ENCODE results near the gene CDC5L.

Gene CDC5L

DNA sequence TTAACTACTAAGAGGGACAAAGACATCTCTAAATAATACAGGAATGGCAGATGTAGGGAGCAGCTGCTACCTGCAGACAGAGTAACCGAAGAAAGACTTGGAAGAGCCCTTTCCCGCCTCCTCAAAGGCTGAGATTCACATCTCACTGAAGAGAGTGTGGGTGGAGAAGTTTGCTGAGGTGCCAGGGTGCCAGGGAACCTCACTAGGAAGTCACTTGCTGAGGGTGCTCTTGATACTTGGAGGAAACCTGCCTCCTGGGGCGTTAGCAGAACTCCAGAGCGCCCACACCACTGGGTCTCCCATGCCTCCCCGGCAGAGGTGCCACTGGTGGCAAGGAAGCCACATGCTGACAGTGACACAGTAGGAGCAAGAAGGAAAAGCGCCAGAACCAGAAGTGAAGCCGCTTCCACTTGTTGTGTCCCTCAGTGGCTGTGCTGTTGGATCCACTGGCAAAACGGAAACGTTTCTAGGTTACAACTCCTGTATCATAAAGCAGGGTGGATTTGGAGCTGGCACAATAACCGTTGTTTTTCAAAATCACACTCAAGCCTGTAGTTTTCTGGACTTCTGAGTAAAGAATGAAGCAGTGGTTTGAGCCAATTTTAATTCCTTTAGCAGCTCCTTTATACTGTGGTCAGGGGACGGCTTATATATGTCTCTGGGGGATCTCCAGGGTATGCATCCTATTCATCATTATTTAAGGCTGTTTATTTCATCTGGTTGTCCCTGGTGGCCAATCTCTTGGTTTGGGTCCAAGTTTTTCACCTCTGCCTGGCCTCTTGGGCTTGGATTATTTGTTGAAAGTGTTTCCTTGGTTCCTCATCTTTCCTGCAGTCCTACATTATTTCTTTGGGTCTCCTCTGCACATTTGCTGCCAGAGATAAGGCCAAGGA, 64.5 kb downstream of the CDC5L start:
- Mint-ChIP-seq H3K9me3 (no peaks in the 10 kb centered on the region), H3K4me3 (no peak overlapping the region), H3K27ac (no peak overlapping the region), H3K4me1 (no peaks in the 10 kb centered on the region), H3K27me3 (no peaks in the 10 kb centered on the region)
- no peak for DNase-seq
- ATAC-seq, result no peak

DNA sequence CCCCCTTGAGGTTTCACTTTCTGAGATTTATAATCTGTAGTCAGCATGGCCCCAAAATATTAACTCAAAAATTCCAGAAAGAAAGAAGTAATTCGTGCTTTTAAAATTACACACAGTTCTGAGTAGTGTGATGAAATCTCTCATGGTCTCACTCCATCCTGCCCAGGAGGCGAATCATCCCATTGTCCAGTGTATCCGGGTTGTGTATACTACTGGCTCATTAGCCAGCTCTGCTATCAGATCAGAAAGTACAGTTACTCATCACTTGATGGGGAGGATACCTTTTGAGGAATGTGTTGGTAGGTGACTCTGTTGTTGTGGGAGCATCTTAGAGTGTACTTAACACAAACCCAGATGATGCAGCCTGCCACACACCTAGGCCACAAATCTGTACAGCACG, 65.2 kb downstream of the CDC5L start:
- no peak for DNase-seq

DNA sequence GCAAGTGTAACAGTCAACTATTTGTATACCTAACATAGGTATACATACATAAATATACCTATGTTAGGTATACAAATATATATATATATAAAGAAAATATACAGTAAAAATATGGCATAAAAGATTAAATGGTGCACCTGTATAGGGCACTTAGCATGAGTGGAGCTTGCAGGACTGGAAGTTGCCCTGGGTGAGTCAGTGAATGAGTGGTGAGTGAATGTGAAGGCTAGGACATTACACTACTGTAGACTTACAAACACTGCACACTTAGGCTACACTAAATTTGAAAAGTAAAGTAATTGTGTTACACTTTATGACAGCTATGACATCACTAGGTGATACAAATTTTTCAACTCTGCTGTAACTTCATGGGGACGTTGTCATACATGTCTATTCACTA, 65.6 kb downstream of the CDC5L start:
- Mint-ChIP-seq H3K27ac (no peak overlapping the region), H3K4me3 (no peak overlapping the region), H3K27me3 (peaks cover 8% of the 10 kb centered on the region), H3K9me3 (no peaks in the 10 kb centered on the region), H3K4me1 (no peaks in the 10 kb centered on the region)
- DNase-seq, result no peak
- no peak for ATAC-seq

More for the DNA sequence above, 65.2 kb downstream of the CDC5L start:
- Mint-ChIP-seq H3K9me3 (no peaks in the 10 kb centered on the region), H3K4me1 (no peaks in the 10 kb centered on the region), H3K27ac (no peak overlapping the region), H3K4me3 (no peak overlapping the region), H3K27me3 (peaks cover 4% of the 10 kb centered on the region)
- ATAC-seq, result no peak

DNA sequence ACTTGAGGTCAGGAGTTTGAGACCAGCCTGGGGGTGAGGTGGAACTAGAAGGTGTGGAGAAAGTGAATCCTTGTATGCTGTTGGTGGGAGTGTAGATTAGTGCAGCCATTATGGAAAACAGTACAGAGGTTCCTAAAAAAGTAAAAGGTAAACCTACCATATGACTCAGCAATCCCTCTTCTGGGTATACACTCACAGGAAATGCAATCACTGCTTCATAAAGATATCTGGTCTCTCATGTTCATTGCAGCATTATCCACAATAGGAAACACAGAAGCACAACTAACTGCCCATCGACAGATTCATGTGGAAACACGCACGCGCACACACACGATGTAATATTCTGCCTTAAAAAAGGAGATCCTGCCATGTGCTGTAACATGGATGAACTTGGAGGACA, 66.7 kb downstream of the CDC5L start:
- H3K27me3 Mint-ChIP-seq, result peaks cover 13% of the 10 kb centered on the region
- no peaks in the 10 kb centered on the region for H3K9me3 Mint-ChIP-seq
- no peak overlapping the region for H3K27ac Mint-ChIP-seq
- H3K4me3 Mint-ChIP-seq, result no peak overlapping the region
- ATAC-seq (no peak), DNase-seq (no peak)
- no peaks in the 10 kb centered on the region for H3K4me1 Mint-ChIP-seq

DNA sequence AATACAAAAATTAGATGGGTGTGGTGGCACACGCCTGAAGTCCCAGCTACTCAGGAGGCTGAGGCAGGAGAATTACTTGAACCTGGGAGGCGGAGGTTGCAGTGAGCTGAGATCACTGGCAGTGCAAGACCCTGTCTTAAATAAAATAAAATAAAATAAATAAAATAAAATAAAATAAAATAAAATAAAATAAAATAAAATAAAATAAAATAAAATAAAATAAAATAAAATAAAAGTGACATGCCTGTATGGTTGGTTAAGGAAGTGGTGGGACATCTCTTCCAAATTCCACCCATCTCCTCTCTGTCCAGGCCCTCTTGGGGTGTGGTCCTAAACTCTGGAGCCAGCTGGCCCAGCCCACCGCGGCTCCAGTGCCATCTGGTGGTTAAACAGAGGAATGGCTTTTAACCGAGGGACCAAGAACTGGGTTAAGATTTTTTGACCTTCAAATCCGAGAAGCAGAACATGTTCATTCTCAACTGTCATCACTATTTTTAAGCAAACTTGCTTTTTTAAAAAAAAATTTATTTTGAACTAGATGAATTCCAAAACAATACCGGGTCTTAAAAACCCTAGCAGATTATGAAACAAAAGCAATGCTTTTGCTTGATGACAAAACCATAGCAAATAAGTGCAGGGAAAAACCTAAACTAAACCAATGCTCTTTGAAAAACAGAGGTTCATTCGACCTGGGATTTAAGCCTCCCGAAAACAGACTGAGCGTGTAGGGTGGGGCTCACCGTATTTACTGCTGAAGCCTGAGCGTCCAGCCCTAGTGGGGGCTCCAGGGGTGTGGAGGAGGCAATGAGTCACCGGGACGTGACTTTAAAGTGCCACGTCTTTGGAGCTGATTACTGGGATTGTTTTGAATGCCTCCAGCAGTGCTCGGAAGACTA, 68.8 kb downstream of the CDC5L start:
- ATAC-seq (peak; percentile 64), DNase-seq (peak; percentile 30 to 41)
- Mint-ChIP-seq H3K9me3 (no peaks in the 10 kb centered on the region), H3K4me1 (no peaks in the 10 kb centered on the region), H3K4me3 (no peak overlapping the region), H3K27ac (no peak overlapping the region), H3K27me3 (peaks cover 13% of the 10 kb centered on the region)

DNA sequence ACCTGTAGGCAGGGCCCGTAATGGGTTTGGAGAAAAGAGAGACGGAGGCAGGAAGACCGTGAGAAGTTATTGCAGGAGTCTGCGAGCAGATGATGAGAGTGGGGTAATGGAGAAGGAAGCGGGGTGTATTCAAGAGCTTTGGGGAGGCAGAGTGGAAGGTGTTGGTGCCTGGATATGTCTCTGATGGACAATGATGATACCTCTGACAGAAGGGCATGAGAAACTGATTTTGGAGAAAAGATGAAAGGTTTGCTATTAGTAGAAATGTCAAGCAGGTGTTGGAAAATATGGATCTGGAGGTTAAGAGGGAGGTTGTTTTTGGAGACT, 69.4 kb downstream of the CDC5L start:
- H3K4me3 Mint-ChIP-seq, result no peak overlapping the region
- peak overlapping the region in 1 of 2 donors; percentile 22 for H3K27ac Mint-ChIP-seq
- H3K27me3 Mint-ChIP-seq, result peaks cover 13% of the 10 kb centered on the region
- DNase-seq, result no peak
- no peak for ATAC-seq
- H3K9me3 Mint-ChIP-seq, result no peaks in the 10 kb centered on the region
- H3K4me1 Mint-ChIP-seq, result no peaks in the 10 kb centered on the region

DNA sequence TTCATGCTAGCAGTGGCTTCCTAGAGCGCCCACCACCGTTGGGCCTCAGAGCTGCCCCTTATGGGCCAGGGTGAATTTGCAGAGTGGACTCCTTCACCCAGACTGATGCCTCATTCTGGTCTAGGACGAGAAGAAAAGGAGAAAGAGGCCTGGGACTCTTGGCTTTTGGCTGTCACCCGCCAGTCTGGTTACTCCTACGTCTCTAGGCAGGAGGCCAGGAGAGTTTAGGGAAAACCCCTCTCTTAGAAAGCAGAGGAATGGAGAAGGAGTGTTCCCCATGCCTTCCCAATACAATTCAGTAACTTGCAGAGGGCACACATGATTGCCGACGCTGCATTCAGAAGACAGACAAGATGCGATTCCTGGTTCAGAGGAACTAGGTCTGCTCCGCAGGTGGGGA, 70.1 kb downstream of the CDC5L start:
- no peak for DNase-seq
- no peak for ATAC-seq
- Mint-ChIP-seq H3K9me3 (no peaks in the 10 kb centered on the region), H3K4me1 (no peaks in the 10 kb centered on the region), H3K27ac (peak overlapping the region in 1 of 2 donors; percentile 23), H3K27me3 (peaks cover 18% of the 10 kb centered on the region), H3K4me3 (no peak overlapping the region)

DNA sequence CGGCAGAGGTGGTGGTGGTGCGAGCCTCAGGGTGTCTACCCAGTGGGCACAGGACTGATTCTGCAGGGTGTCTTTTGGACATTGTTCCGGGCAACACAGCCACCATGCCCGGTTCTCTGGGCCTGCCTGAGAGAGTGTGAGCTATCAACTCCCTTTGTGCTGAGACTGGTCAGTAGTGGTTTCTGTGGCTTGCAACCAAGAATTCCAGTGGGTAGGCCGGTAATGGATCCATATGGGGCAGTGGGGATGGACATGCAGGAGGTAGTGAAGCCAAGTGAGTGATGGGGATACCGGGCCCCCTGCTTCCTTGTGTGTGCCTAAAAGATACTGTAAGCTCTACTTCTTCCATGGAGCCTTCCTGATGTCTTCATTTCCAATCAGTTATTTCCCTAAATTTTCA, 71.0 kb downstream of the CDC5L start:
- no peak overlapping the region for H3K4me3 Mint-ChIP-seq
- H3K27me3 Mint-ChIP-seq, result peaks cover 21% of the 10 kb centered on the region
- no peaks in the 10 kb centered on the region for H3K4me1 Mint-ChIP-seq
- peak overlapping the region in 1 of 2 donors; percentile 4 for H3K27ac Mint-ChIP-seq
- DNase-seq (no peak), ATAC-seq (no peak)
- no peaks in the 10 kb centered on the region for H3K9me3 Mint-ChIP-seq

DNA sequence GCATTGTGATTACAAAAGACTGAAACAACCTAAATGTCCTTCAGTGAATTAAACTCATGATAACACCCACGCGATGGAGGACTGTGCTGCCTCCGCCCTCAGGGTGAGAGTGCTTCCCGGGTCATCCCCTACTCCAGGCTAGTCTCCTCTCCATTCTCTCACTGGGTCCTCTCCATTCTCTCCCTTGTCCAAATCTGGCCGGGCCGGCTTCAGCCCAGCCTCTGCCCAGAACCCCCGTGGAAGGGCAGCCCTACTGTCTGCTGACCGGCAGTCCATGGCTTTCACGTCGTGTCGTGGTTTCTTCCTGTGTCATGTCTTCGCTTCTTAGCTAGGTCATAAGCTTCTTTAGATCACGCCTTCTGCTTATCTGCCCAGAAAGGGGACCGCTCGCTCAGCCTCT, 74.8 kb downstream of the CDC5L start:
- Mint-ChIP-seq H3K4me1 (no peaks in the 10 kb centered on the region), H3K9me3 (no peaks in the 10 kb centered on the region), H3K4me3 (no peak overlapping the region), H3K27me3 (peaks cover 21% of the 10 kb centered on the region), H3K27ac (no peak overlapping the region)
- DNase-seq (no peak), ATAC-seq (no peak)

DNA sequence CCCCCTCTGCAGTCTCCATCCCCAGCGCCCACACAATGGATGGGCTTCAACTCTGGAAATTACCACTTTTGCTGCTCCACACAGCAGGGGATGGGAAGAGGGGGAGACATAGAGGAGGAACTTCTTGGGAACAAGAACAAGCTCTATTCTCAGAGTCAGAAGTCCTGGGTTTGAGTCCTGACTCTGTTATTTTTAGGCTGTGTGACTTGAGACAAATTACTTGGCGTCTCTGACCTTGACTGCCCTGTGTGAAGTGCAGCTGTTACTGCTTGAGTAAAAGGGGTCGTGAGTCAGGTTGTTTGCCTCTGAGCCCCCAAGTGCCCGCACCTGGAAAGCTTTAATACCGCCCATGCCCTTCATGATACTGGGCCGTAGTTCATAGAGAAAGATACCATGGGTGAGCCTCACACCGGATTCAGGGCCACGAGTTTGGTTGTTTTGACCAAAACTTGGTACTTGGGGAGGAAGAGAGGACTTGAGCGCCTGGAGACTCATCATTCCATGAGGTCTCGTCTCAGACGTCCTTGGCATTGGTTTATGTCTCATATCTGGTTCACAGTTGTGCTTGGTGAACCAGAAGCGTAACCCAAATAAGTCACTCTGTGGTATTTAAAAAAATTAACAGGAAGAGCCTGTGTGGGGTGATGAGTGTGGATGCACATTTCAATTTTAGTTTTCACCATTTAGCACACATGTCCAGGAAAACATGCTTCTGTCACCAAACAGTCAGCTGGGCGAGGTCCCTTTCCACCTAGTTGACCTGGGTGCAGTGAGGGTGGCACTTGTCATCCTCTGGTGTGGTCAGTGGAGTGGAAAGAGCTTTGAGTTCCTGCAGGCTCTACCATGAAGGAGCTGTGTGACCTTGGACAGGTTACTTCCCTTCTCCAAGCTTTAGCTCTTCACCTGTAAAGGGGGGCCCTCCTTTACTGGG, 75.6 kb downstream of the CDC5L start:
- Mint-ChIP-seq H3K4me3 (no peak overlapping the region), H3K27me3 (peaks cover 20% of the 10 kb centered on the region), H3K9me3 (no peaks in the 10 kb centered on the region), H3K4me1 (no peaks in the 10 kb centered on the region), H3K27ac (no peak overlapping the region)
- DNase-seq, result no peak
- ATAC-seq, result no peak

DNA sequence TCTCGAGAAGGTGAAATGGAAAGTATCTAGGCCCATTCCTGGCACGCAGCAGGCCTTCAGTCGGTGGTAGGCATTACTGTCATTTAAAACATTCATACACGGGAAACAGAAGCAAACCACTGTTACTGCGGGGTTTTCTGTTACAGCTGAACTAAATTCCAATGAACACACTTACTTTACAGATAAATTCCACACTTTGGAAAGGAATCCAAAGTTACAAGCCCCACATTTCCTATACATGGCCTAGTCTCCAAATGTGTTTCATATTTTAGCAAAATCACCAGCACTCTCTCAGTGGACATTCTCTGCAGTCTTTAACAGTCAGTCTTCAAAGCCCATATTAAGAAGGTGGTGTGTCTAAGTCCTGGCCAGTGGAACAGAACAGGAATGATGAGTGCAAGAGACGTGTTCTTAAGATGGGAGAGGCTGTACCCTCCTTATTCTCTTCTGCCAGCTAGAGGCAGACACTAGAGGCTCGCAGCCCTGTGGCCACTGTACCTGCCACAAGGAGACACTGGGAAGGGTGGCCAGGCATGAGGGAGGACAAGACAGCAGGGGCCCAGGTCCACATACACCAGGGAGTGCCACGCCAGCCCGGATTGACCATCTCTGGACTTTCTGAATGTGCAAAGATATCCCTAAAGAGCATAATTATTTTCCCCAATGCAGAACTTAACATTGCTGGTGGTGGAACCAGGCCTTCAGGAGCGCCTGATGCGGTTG, 76.4 kb downstream of the CDC5L start:
- H3K27me3 Mint-ChIP-seq, result peaks cover 14% of the 10 kb centered on the region
- ATAC-seq, result no peak
- no peaks in the 10 kb centered on the region for H3K4me1 Mint-ChIP-seq
- DNase-seq, result no peak
- no peaks in the 10 kb centered on the region for H3K9me3 Mint-ChIP-seq
- H3K27ac Mint-ChIP-seq, result no peak overlapping the region
- no peak overlapping the region for H3K4me3 Mint-ChIP-seq

DNA sequence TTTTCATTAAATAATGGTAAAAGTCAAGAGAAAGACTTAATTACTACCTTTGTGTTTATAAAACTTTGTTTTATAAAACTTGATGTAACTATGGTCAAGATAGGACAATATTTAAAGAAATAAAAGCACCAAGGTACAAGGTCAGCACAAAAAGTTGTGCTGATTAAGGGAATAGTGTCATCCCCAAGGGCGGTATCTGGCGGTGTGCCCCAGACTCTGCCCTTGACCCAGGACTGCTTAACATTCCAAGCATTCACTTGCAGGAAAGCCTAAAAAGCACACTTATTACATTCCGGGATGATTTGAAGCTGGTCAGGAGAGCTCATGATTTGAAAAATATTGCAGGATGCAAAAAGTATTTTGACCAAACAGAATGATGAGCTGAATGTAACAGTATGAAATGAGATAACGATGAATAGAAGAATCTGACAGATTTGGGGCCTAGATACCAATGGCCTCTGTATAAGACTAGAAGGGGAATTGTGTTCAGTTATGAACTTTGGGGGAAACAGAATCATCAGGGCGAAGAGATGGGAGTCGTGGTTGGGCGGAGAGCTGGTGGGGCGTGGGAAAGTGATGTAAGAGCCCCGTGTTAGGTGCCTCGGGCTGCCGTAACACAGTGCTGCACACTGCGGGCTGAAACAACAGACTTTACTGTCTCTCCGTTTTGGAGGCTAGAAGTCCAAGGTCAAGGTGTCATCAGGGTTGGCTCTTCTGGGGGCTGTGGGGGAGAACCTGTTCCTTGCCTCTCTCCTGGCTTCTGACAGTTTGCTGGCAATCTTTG, 77.2 kb downstream of the CDC5L start:
- no peaks in the 10 kb centered on the region for H3K4me1 Mint-ChIP-seq
- H3K27me3 Mint-ChIP-seq, result peaks cover 14% of the 10 kb centered on the region
- H3K9me3 Mint-ChIP-seq, result no peaks in the 10 kb centered on the region
- H3K27ac Mint-ChIP-seq, result no peak overlapping the region
- DNase-seq, result no peak
- no peak for ATAC-seq
- no peak overlapping the region for H3K4me3 Mint-ChIP-seq

DNA sequence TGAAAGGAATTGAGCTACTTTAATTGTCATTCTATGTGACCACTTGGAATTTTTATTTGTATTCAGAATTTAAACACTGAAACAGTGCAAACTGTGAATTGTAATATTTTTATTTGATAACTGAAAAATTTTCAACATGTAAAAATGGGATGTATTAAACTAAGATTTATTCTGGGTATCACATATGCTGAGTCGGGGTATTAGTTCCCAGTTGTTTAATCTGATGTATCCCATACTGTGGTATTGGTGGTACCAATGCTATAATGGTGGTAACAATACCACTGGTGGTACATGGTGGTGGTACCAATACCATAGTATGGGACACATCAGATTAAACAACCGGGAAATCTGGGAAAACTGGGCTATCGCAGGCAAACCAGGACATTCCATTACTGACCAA, 79.4 kb downstream of the CDC5L start:
- DNase-seq (no peak), ATAC-seq (no peak)
- Mint-ChIP-seq H3K9me3 (no peaks in the 10 kb centered on the region), H3K4me3 (no peak overlapping the region), H3K4me1 (no peaks in the 10 kb centered on the region), H3K27ac (no peak overlapping the region), H3K27me3 (peaks cover 14% of the 10 kb centered on the region)

DNA sequence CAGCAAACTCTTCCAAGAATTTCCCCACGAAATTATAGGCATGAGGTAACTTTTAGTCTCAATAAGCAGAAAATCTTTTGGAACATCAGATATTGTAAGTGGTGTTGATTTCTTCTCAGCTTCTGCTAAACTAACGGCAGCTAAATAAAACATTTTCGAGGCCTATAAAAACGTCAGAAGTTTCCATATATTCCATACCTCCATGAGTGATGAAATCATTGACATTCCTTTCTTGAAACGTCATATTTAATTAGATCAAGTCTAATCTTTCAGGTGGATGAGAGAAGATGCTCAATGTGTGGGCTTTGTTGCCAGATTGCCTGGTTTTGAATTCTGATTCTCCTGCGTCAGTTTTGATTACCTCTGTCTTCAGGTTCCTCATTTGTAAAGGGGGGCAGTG, 81.3 kb downstream of the CDC5L start:
- H3K4me3 Mint-ChIP-seq, result no peak overlapping the region
- H3K9me3 Mint-ChIP-seq, result no peaks in the 10 kb centered on the region
- ATAC-seq, result no peak
- peaks cover 6% of the 10 kb centered on the region for H3K27me3 Mint-ChIP-seq
- H3K27ac Mint-ChIP-seq, result no peak overlapping the region
- DNase-seq, result no peak
- H3K4me1 Mint-ChIP-seq, result no peaks in the 10 kb centered on the region

Data from stimulated activated naive CD8-positive, alpha-beta T cell treated with anti-CD3 and anti-CD28 coated beads, Interleukin-15, amount 100 ng/mL, for 72 hours (primary cell).